ENCODE data around the gene SLC1A4.

- TF ChIP-seq CTCF (IDR thresholded peaks at IDR 0.05) (no peak), POLR2AphosphoS5 (IDR thresholded peaks at IDR 0.05) (no peak), EP300 (IDR thresholded peaks at IDR 0.05; ENCODE audit: low read depth) (no peak), POLR2A (IDR thresholded peaks at IDR 0.05) (no peak)
Measured at GRCh38 chr2:64950226-64951160, 38.7 kb upstream of the SLC1A4 start.

Measured in transverse colon (tissue), 4 donors.